ENCODE measurements around the gene SCD5.

SCD5 gene

GRCh38 chr4:82747686-82748575 is 50.7 kb downstream of the SCD5 start:
- Histone ChIP-seq H3K4me3 (ENCODE audit: low read length) (no peak overlapping the region), H3K4me1 (ENCODE audit: control insufficient read depth, insufficient read depth, low read length) (peaks cover 1% of the 10 kb centered on the region), H3K27me3 (ENCODE audit: control insufficient read depth, insufficient read depth, low read length) (no peaks in the 10 kb centered on the region), H3K36me3 (ENCODE audit: control insufficient read depth, insufficient read depth, low read length) (no peaks in the 10 kb centered on the region), H3K9me3 (ENCODE audit: control insufficient read depth, insufficient read depth, low read length) (no peaks in the 10 kb centered on the region), H3K27ac (ENCODE audit: low read length) (no peak overlapping the region)
- DNase-seq (ENCODE audit: low read depth, low spot score) = no peak
- no CpG with 5 or more reads among the region's 6 CpGs for WGBS (ENCODE audit: insufficient coverage, insufficient read length)

- WGBS (ENCODE audit: insufficient coverage, insufficient read length) = 100% methylated on average over 1 of the region's 13 CpGs
- Histone ChIP-seq H3K27ac (ENCODE audit: low read length) (no peak overlapping the region), H3K36me3 (ENCODE audit: control insufficient read depth, insufficient read depth, low read length) (no peaks in the 10 kb centered on the region), H3K4me1 (ENCODE audit: control insufficient read depth, insufficient read depth, low read length) (peaks cover 2% of the 10 kb centered on the region), H3K27me3 (ENCODE audit: control insufficient read depth, insufficient read depth, low read length) (no peaks in the 10 kb centered on the region), H3K4me3 (ENCODE audit: low read length) (no peak overlapping the region), H3K9me3 (ENCODE audit: control insufficient read depth, insufficient read depth, low read length) (no peaks in the 10 kb centered on the region)
- DNase-seq (ENCODE audit: low read depth, low spot score) = no peak
These were observed 51.7 kb downstream of the SCD5 start for GRCh38 chr4:82746705-82747574.

GRCh38 chr4:82745173-82745842 is 53.3 kb downstream of the SCD5 start:
- H3K4me3 ChIP-seq (ENCODE audit: low read length) = no peak overlapping the region
- DNase-seq (ENCODE audit: low read depth, low spot score) = no peak
- no peaks in the 10 kb centered on the region for H3K9me3 ChIP-seq (ENCODE audit: control insufficient read depth, insufficient read depth, low read length)
- H3K27ac ChIP-seq (ENCODE audit: low read length) = no peak overlapping the region
- no peaks in the 10 kb centered on the region for H3K36me3 ChIP-seq (ENCODE audit: control insufficient read depth, insufficient read depth, low read length)
- peaks cover 2% of the 10 kb centered on the region for H3K4me1 ChIP-seq (ENCODE audit: control insufficient read depth, insufficient read depth, low read length)
- no CpG with 5 or more reads among the region's 6 CpGs for WGBS (ENCODE audit: insufficient coverage, insufficient read length)
- no peaks in the 10 kb centered on the region for H3K27me3 ChIP-seq (ENCODE audit: control insufficient read depth, insufficient read depth, low read length)

- Histone ChIP-seq H3K4me1 (ENCODE audit: control insufficient read depth, insufficient read depth, low read length) (peaks cover 2% of the 10 kb centered on the region), H3K27me3 (ENCODE audit: control insufficient read depth, insufficient read depth, low read length) (no peaks in the 10 kb centered on the region), H3K9me3 (ENCODE audit: control insufficient read depth, insufficient read depth, low read length) (no peaks in the 10 kb centered on the region), H3K4me3 (ENCODE audit: low read length) (no peak overlapping the region), H3K27ac (ENCODE audit: low read length) (no peak overlapping the region), H3K36me3 (ENCODE audit: control insufficient read depth, insufficient read depth, low read length) (no peaks in the 10 kb centered on the region)
- no peak for DNase-seq (ENCODE audit: low read depth, low spot score)
- no CpG with 5 or more reads among the region's 5 CpGs for WGBS (ENCODE audit: insufficient coverage, insufficient read length)
These were observed 54.2 kb downstream of the SCD5 start for GRCh38 chr4:82744284-82744968.

GRCh38 chr4:82741188-82741587 is 57.4 kb downstream of the SCD5 start:
- Histone ChIP-seq H3K36me3 (ENCODE audit: control insufficient read depth, insufficient read depth, low read length) (no peaks in the 10 kb centered on the region), H3K4me1 (ENCODE audit: control insufficient read depth, insufficient read depth, low read length) (peaks cover 2% of the 10 kb centered on the region; the same call in 1 of the 2 replicates), H3K9me3 (ENCODE audit: control insufficient read depth, insufficient read depth, low read length) (no peaks in the 10 kb centered on the region), H3K4me3 (ENCODE audit: low read length) (no peak overlapping the region), H3K27me3 (ENCODE audit: control insufficient read depth, insufficient read depth, low read length) (no peaks in the 10 kb centered on the region), H3K27ac (ENCODE audit: low read length) (no peak overlapping the region)
- WGBS (ENCODE audit: insufficient coverage, insufficient read length) = no CpG with 5 or more reads among the region's 5 CpGs
- DNase-seq (ENCODE audit: low read depth, low spot score) = no peak

- Histone ChIP-seq H3K36me3 (ENCODE audit: control insufficient read depth, insufficient read depth, low read length) (no peaks in the 10 kb centered on the region), H3K27ac (ENCODE audit: low read length) (no peak overlapping the region), H3K4me1 (ENCODE audit: control insufficient read depth, insufficient read depth, low read length) (0 out of 2 replicates have a peak, but pooled peaks cover 1% of the 10 kb centered on the region), H3K4me3 (ENCODE audit: low read length) (no peak overlapping the region), H3K27me3 (ENCODE audit: control insufficient read depth, insufficient read depth, low read length) (no peaks in the 10 kb centered on the region), H3K9me3 (ENCODE audit: control insufficient read depth, insufficient read depth, low read length) (no peaks in the 10 kb centered on the region)
- WGBS (ENCODE audit: insufficient coverage, insufficient read length) = no CpG with 5 or more reads among the region's 23 CpGs
- peak; percentile 54 for DNase-seq (ENCODE audit: low read depth, low spot score)
These were observed 59.1 kb downstream of the SCD5 start for GRCh38 chr4:82739287-82740190.

- no peak for DNase-seq (ENCODE audit: low read depth, low spot score)
- Histone ChIP-seq H3K9me3 (ENCODE audit: control insufficient read depth, insufficient read depth, low read length) (no peaks in the 10 kb centered on the region), H3K36me3 (ENCODE audit: control insufficient read depth, insufficient read depth, low read length) (no peaks in the 10 kb centered on the region), H3K4me3 (ENCODE audit: low read length) (no peak overlapping the region), H3K27ac (ENCODE audit: low read length) (no peak overlapping the region), H3K4me1 (ENCODE audit: control insufficient read depth, insufficient read depth, low read length) (0 out of 2 replicates have a peak, but pooled peaks cover 1% of the 10 kb centered on the region), H3K27me3 (ENCODE audit: control insufficient read depth, insufficient read depth, low read length) (no peaks in the 10 kb centered on the region)
These were observed 61.2 kb downstream of the SCD5 start for GRCh38 chr4:82737354-82737753.

GRCh38 chr4:82733636-82734035 is 65.0 kb downstream of the SCD5 start:
- H3K27me3 ChIP-seq (ENCODE audit: control insufficient read depth, insufficient read depth, low read length) = no peaks in the 10 kb centered on the region
- H3K36me3 ChIP-seq (ENCODE audit: control insufficient read depth, insufficient read depth, low read length) = no peaks in the 10 kb centered on the region
- H3K4me1 ChIP-seq (ENCODE audit: control insufficient read depth, insufficient read depth, low read length) = no peaks in the 10 kb centered on the region
- WGBS (ENCODE audit: insufficient coverage, insufficient read length) = no CpG with 5 or more reads among the region's 7 CpGs
- H3K9me3 ChIP-seq (ENCODE audit: control insufficient read depth, insufficient read depth, low read length) = no peaks in the 10 kb centered on the region
- H3K27ac ChIP-seq (ENCODE audit: low read length) = no peak overlapping the region
- H3K4me3 ChIP-seq (ENCODE audit: low read length) = no peak overlapping the region
- DNase-seq (ENCODE audit: low read depth, low spot score) = no peak

GRCh38 chr4:82728301-82728700 is 70.3 kb downstream of the SCD5 start:
- H3K4me1 ChIP-seq (ENCODE audit: control insufficient read depth, insufficient read depth, low read length) = no peaks in the 10 kb centered on the region
- H3K4me3 ChIP-seq (ENCODE audit: low read length) = no peak overlapping the region
- no peak overlapping the region for H3K27ac ChIP-seq (ENCODE audit: low read length)
- H3K36me3 ChIP-seq (ENCODE audit: control insufficient read depth, insufficient read depth, low read length) = no peaks in the 10 kb centered on the region
- DNase-seq (ENCODE audit: low read depth, low spot score) = no peak
- no CpG with 5 or more reads among the region's 1 CpG for WGBS (ENCODE audit: insufficient coverage, insufficient read length)
- H3K9me3 ChIP-seq (ENCODE audit: control insufficient read depth, insufficient read depth, low read length) = no peaks in the 10 kb centered on the region
- no peaks in the 10 kb centered on the region for H3K27me3 ChIP-seq (ENCODE audit: control insufficient read depth, insufficient read depth, low read length)
